Activated T-cell treated with anti-CD3 and anti-CD28 coated beads, Interleukin-2, amount 50 U/mL, for 72 hours (primary cell): Measurements from ENCODE around the gene CES2. TPM values are rescaled to one million over a fixed set of nuclear protein-coding genes. Genes with fewer than 3 reads are reported as not detected.
A peak's percentile ranks its signal among the peaks of the same experiment; 100 is the strongest.
"Not testable (repeated sequence)": the region's sequence is repeated elsewhere in the genome, so short reads cannot be mapped to it uniquely, and the experiment has no call there.

Source experiments
- ATAC-seq, 2 donors: fragments of 150-1000 bp; cut with Tn5 transposase; replicated peaks in 1 of 2; 2 replicates each; pipeline ENCODE4 v1.10.0; 2021; ENCODE audit warnings: moderate library complexity in 2 of 2, mild to moderate bottlenecking in 1 of 2
- DNase-seq, 2 donors: peaks; one replicate each; pipeline ENCODE4 v3.0.0; 2021 to 2022; ENCODE audit warnings: mixed read lengths in 1 of 2
- H3K27ac Mint-ChIP-seq: one replicate; pipeline ENCODE4 v1.8.0; 2022; ENCODE audit warnings: mild to moderate bottlenecking, moderate library complexity, mixed read lengths
- H3K27me3 Mint-ChIP-seq: one replicate; pipeline ENCODE4 v1.8.0; 2022; ENCODE audit warnings: low read depth, mixed read lengths
- H3K36me3 Mint-ChIP-seq, 2 donors: one replicate each; pipeline ENCODE4 v1.8.0; 2022; ENCODE audit warnings: mixed read lengths in 2 of 2, mild to moderate bottlenecking in 1 of 2; ENCODE audit not compliant: insufficient read depth in 2 of 2
- H3K4me1 Mint-ChIP-seq: one replicate; pipeline ENCODE4 v1.8.0; 2022; ENCODE audit warnings: low read depth, mixed read lengths
- H3K4me3 Mint-ChIP-seq, 2 donors: one replicate each; pipeline ENCODE4 v1.8.0; 2022; ENCODE audit warnings: mild to moderate bottlenecking in 2 of 2, mixed read lengths in 2 of 2, moderate library complexity in 2 of 2
- H3K9me3 Mint-ChIP-seq, 2 donors: one replicate each; pipeline ENCODE4 v1.8.0; 2022; ENCODE audit warnings: mixed read lengths in 2 of 2
- total RNA-seq, 2 donors: library from RNA; stranded (reverse); gene quantifications; one replicate each; pipeline ENCODE4 v1.2.3, GENCODE V29; 2022

CES2 gene
- total RNA-seq, 2 donors from 2014 or later, result 28.7 to 33.3 TPM

GRCh38 chr16:66927918-66928649 lies 7.2 kb upstream of the CES2 start:
- Mint-ChIP-seq H3K36me3 (peaks cover 0 to 6% of the 10 kb centered on the region in 2 donors), H3K27me3 (peaks cover 18% of the 10 kb centered on the region), H3K9me3 (no peaks in the 10 kb centered on the region), H3K4me3 (no peak overlapping the region), H3K4me1 (peaks cover 37% of the 10 kb centered on the region), H3K27ac (peak overlapping the region; percentile 25)
- ATAC-seq (peak; percentile 36), DNase-seq (peak in 1 of 2 donors; percentile 31)

GRCh38 chr16:66928702-66929388 lies 6.5 kb upstream of the CES2 start:
- H3K27me3 Mint-ChIP-seq, result peaks cover 10% of the 10 kb centered on the region
- H3K36me3 Mint-ChIP-seq, result peaks cover 4 to 13% of the 10 kb centered on the region in 2 donors
- peak; percentile 62 to 65 for DNase-seq
- H3K4me3 Mint-ChIP-seq, result no peak overlapping the region
- H3K27ac Mint-ChIP-seq, result no peak overlapping the region
- H3K9me3 Mint-ChIP-seq, result no peaks in the 10 kb centered on the region
- ATAC-seq, result peak; percentile 19 to 24
- peaks cover 44% of the 10 kb centered on the region for H3K4me1 Mint-ChIP-seq

GRCh38 chr16:66930189-66930588 lies 5.1 kb upstream of the CES2 start:
- Mint-ChIP-seq H3K36me3 (peaks cover 9 to 17% of the 10 kb centered on the region in 2 donors), H3K4me1 (peaks cover 49% of the 10 kb centered on the region), H3K4me3 (no peak overlapping the region), H3K27me3 (peaks cover 7% of the 10 kb centered on the region), H3K27ac (no peak overlapping the region), H3K9me3 (no peaks in the 10 kb centered on the region)
- DNase-seq, result no peak
- no peak for ATAC-seq

GRCh38 chr16:66931665-66932064 lies 3.7 kb upstream of the CES2 start:
- Mint-ChIP-seq H3K9me3 (no peaks in the 10 kb centered on the region), H3K27ac (peak overlapping the region; percentile 34), H3K4me3 (peak overlapping the region in 1 of 2 donors; percentile 19), H3K27me3 (no peaks in the 10 kb centered on the region), H3K36me3 (peaks cover 9 to 17% of the 10 kb centered on the region in 2 donors), H3K4me1 (peaks cover 59% of the 10 kb centered on the region)
- DNase-seq (no peak), ATAC-seq (no peak)

GRCh38 chr16:66932076-66932475 lies 3.2 kb upstream of the CES2 start:
- H3K27me3 Mint-ChIP-seq, result no peaks in the 10 kb centered on the region
- peaks cover 61% of the 10 kb centered on the region for H3K4me1 Mint-ChIP-seq
- no peak for DNase-seq
- peak overlapping the region; percentile 91 to 100 for H3K4me3 Mint-ChIP-seq
- ATAC-seq, result no peak
- peak overlapping the region; percentile 96 for H3K27ac Mint-ChIP-seq
- H3K9me3 Mint-ChIP-seq, result no peaks in the 10 kb centered on the region
- H3K36me3 Mint-ChIP-seq, result peaks cover 9 to 17% of the 10 kb centered on the region in 2 donors

GRCh38 chr16:66933776-66934137 lies 1.6 kb upstream of the CES2 start:
- ATAC-seq (peak; percentile 77 to 78), DNase-seq (peak; percentile 62 to 69)
- no peaks in the 10 kb centered on the region for H3K9me3 Mint-ChIP-seq
- H3K4me3 Mint-ChIP-seq, result peak overlapping the region; percentile 91 to 100
- H3K36me3 Mint-ChIP-seq, result peaks cover 9 to 17% of the 10 kb centered on the region in 2 donors
- H3K27me3 Mint-ChIP-seq, result no peaks in the 10 kb centered on the region
- H3K27ac Mint-ChIP-seq, result peak overlapping the region; percentile 96
- H3K4me1 Mint-ChIP-seq, result peaks cover 50% of the 10 kb centered on the region

- Mint-ChIP-seq H3K36me3 (peaks cover 9 to 17% of the 10 kb centered on the region in 2 donors), H3K4me1 (peaks cover 45% of the 10 kb centered on the region)
- peak; percentile 93 to 95 for DNase-seq
Observed at GRCh38 chr16:66934138-66934838, 1.0 kb upstream of the CES2 start, which contains the start of gene CIAO2B. CIAO2B (minus strand) TSS chr16:66934402; CDS start chr16:66934364, 38 bp downstream.

GRCh38 chr16:66934839-66935313 lies 440 bp upstream of the CES2 start:
- not testable (repeated sequence) for H3K9me3 Mint-ChIP-seq, ATAC-seq, DNase-seq, H3K27me3 Mint-ChIP-seq
- Mint-ChIP-seq H3K36me3 (peaks cover 9 to 17% of the 10 kb centered on the region in 2 donors), H3K27ac (peak overlapping the region; percentile 96), H3K4me1 (peaks cover 45% of the 10 kb centered on the region), H3K4me3 (peak overlapping the region; percentile 91 to 100)

More at GRCh38 chr16:66934138-66934838, 1.0 kb upstream of the CES2 start, which contains the start of gene CIAO2B:
- Mint-ChIP-seq H3K9me3 (no peaks in the 10 kb centered on the region), H3K27ac (peak within 1 kb of the TSS; percentile 96), H3K4me3 (peak within 1 kb of the TSS; percentile 91 to 100), H3K27me3 (no peaks in the 10 kb centered on the region)
- peak; percentile 90 to 92 for ATAC-seq

- Mint-ChIP-seq H3K27ac (peak overlapping the region; percentile 59), H3K36me3 (peaks cover 9 to 17% of the 10 kb centered on the region in 2 donors), H3K4me1 (peaks cover 45% of the 10 kb centered on the region), H3K4me3 (peak overlapping the region; percentile 91 to 100), H3K27me3 (no peaks in the 10 kb centered on the region), H3K9me3 (no peaks in the 10 kb centered on the region)
- ATAC-seq, result no peak
- no peak for DNase-seq
Observed at GRCh38 chr16:66936462-66936861, 1.1 kb downstream of the CES2 start.

- H3K36me3 Mint-ChIP-seq, result peaks cover 9 to 19% of the 10 kb centered on the region in 2 donors
- no peaks in the 10 kb centered on the region for H3K9me3 Mint-ChIP-seq
- no peaks in the 10 kb centered on the region for H3K27me3 Mint-ChIP-seq
- ATAC-seq, result no peak
- DNase-seq, result no peak
- H3K4me1 Mint-ChIP-seq, result peaks cover 40% of the 10 kb centered on the region
- H3K27ac Mint-ChIP-seq, result no peak overlapping the region
- peak overlapping the region; percentile 27 to 100 for H3K4me3 Mint-ChIP-seq
Observed at GRCh38 chr16:66936889-66937554, 1.7 kb downstream of the CES2 start.

- Mint-ChIP-seq H3K9me3 (no peaks in the 10 kb centered on the region), H3K4me1 (peaks cover 32% of the 10 kb centered on the region), H3K27me3 (no peaks in the 10 kb centered on the region), H3K36me3 (peaks cover 9 to 18% of the 10 kb centered on the region in 2 donors), H3K4me3 (no peak overlapping the region), H3K27ac (no peak overlapping the region)
- no peak for ATAC-seq
- no peak for DNase-seq
Observed at GRCh38 chr16:66937725-66938337, 2.5 kb downstream of the CES2 start.

GRCh38 chr16:66939366-66939765 lies 4.0 kb downstream of the CES2 start:
- DNase-seq (no peak), ATAC-seq (no peak)
- Mint-ChIP-seq H3K36me3 (peaks cover 2 to 6% of the 10 kb centered on the region in 2 donors), H3K9me3 (no peaks in the 10 kb centered on the region), H3K4me3 (no peak overlapping the region), H3K4me1 (peaks cover 20% of the 10 kb centered on the region), H3K27ac (no peak overlapping the region), H3K27me3 (no peaks in the 10 kb centered on the region)
